GM12865 (cell line): ENCODE results near the gene ITPR2.

Source experiments
- DNase-seq: peaks from one replicate; pipeline ENCODE4 v3.0.0; 2010; ENCODE audit warnings: low read depth
- H3K4me3 ChIP-seq: 2 replicates; pipeline ENCODE4 v1.5.1; 2011; ENCODE audit warnings: mild to moderate bottlenecking, low read depth, low read length, control low read depth
- CTCF ChIP-seq: IDR thresholded peaks from 2 replicates; pipeline ENCODE4 v1.5.1; 2011; ENCODE audit warnings: low read length, control low read depth, low read depth, inconsistent platforms; ENCODE audit not compliant: insufficient read depth; ENCODE audit errors: missing control alignments

The ITPR2 gene

GRCh38 chr12:26801486-26801885, 31.5 kb downstream of the ITPR2 start:
- DNase-seq, result no peak
- H3K4me3 ChIP-seq, result no peak overlapping the region
- no peak for TF ChIP-seq CTCF

- TF ChIP-seq CTCF, result no peak
- no peak for DNase-seq
- no peak overlapping the region for H3K4me3 ChIP-seq
Observed at GRCh38 chr12:26800858-26801257, 32.1 kb downstream of the ITPR2 start.

- no peak for TF ChIP-seq CTCF
- H3K4me3 ChIP-seq, result no peak overlapping the region
- DNase-seq, result no peak
Observed at GRCh38 chr12:26800347-26800746, 32.6 kb downstream of the ITPR2 start.

- TF ChIP-seq CTCF, result no peak
- H3K4me3 ChIP-seq, result no peak overlapping the region
- peak; percentile 47 for DNase-seq
Observed at GRCh38 chr12:26799741-26800140, 33.3 kb downstream of the ITPR2 start.

GRCh38 chr12:26798640-26799039, 34.4 kb downstream of the ITPR2 start:
- DNase-seq, result no peak
- no peak for TF ChIP-seq CTCF
- H3K4me3 ChIP-seq, result no peak overlapping the region

- H3K4me3 ChIP-seq, result no peak overlapping the region
- TF ChIP-seq CTCF, result no peak
- no peak for DNase-seq
Observed at GRCh38 chr12:26798023-26798422, 35.0 kb downstream of the ITPR2 start.

- DNase-seq, result no peak
- H3K4me3 ChIP-seq, result no peak overlapping the region
- TF ChIP-seq CTCF, result no peak
Observed at GRCh38 chr12:26795910-26796309, 37.1 kb downstream of the ITPR2 start.
